Right lobe of liver (tissue), 6 donors: ENCODE results near the gene ELMO1. TPM values are rescaled to one million over a fixed set of nuclear protein-coding genes. Genes with fewer than 3 reads are reported as not detected.
A peak's percentile ranks its signal among the peaks of the same experiment; 100 is the strongest.

Experiments
- ATAC-seq, 4 donors: fragments of 200-7000 bp; cut with Tn5 transposase; one replicate each; pipeline ENCODE4 v1.9.1; 2020; ENCODE audit warnings: mild to moderate bottlenecking in 4 of 4, moderate library complexity in 4 of 4
- DNase-seq, 3 donors: peaks; one replicate each; pipeline ENCODE4 v3.0.0-alpha.2; 2020
- H3K27ac ChIP-seq, 3 donors: fragments of 200-600 bp; one replicate each; pipeline ENCODE4 v1.8.0; 2022
- H3K27me3 ChIP-seq, 2 donors: fragments of 200-600 bp; one replicate each; pipeline ENCODE4 v1.8.0; 2022
- H3K36me3 ChIP-seq, 4 donors: fragments of 200-600 bp; sonication (generic) in 1 of 4; one replicate each; pipeline versions ENCODE4 v1.5.1 to v1.8.0; 2017 to 2022; ENCODE audit warnings: control low read depth in 1 of 4
- H3K4me1 ChIP-seq, 4 donors: fragments of 200-600 bp; sonication (generic) in 1 of 4; one replicate each; pipeline versions ENCODE4 v1.5.1 to v1.8.0; 2017 to 2022; ENCODE audit warnings: control low read depth in 1 of 4
- H3K4me3 ChIP-seq, 3 donors: fragments of 200-600 bp; one replicate each; pipeline ENCODE4 v1.8.0; 2022
- H3K9me3 ChIP-seq, 4 donors: fragments of 200-600 bp; sonication (generic) in 1 of 4; one replicate each; pipeline versions ENCODE4 v1.5.1 to v1.8.0; 2017 to 2022; ENCODE audit warnings: control low read depth in 1 of 4
- CTCF ChIP-seq, 4 donors: fragments of 200-600 bp in 3 of 4; fragments of 450-650 bp in 1 of 4; IDR thresholded peaks; one replicate each; pipeline versions ENCODE4 v1.5.1 to v1.8.0; 2016 to 2022; ENCODE audit warnings: antibody characterized with exemption in 4 of 4, mild to moderate bottlenecking in 2 of 4
- POLR2A ChIP-seq: fragments of 450-650 bp; IDR thresholded peaks from one replicate; pipeline ENCODE4 v1.6.1; 2017; ENCODE audit warnings: antibody characterized with exemption, mild to moderate bottlenecking
- WGBS: methylation state at CpG from one replicate; pipeline ENCODE4 v1.1.6; 2018; ENCODE audit warnings: low coverage, low lambda C conversion rate; ENCODE audit not compliant: insufficient coverage; ENCODE audit errors: missing lambda C conversion rate; 5-methylcytosine and 5-hydroxymethylcytosine counted together
- intact Hi-C, 2 donors: fragments of 100-400 bp; cut with DNase I; formaldehyde crosslinking; loops; one replicate each; pipeline versions ENCODE4 v1.11.2 to v1.14.1; 2022
- total RNA-seq, 6 experiments: library from RNA; depleted of rRNA in 2 of 6; stranded (reverse); fragments of >200 nt in 2 of 6; fragmentation: NEBNext Ultra II Directional in 3 of 6; extraction: Animal tissue kit (Norgen Biotek cat#: 25700) in 3 of 6; gene quantifications; one replicate each; pipeline versions ENCODE4 v1.1.0 to v1.2.4, GENCODE V29; 2016 to 2023
- donor health status: DM: no; HTN: yes; CAD: no.
- donor health status: DM: no; HTN: no; CAD: no.
- donor health status: DM: no; HTN: no; CAD: no.
- donor health status: DM: no; HTN: yes; CAD: no.
- donor health status: DM: no; HTN: yes; CAD: no.

ELMO1 gene
- total RNA-seq, 6 experiments from 2014 or later, result 18.4 to 55.4 (median 25.1) TPM

DNA sequence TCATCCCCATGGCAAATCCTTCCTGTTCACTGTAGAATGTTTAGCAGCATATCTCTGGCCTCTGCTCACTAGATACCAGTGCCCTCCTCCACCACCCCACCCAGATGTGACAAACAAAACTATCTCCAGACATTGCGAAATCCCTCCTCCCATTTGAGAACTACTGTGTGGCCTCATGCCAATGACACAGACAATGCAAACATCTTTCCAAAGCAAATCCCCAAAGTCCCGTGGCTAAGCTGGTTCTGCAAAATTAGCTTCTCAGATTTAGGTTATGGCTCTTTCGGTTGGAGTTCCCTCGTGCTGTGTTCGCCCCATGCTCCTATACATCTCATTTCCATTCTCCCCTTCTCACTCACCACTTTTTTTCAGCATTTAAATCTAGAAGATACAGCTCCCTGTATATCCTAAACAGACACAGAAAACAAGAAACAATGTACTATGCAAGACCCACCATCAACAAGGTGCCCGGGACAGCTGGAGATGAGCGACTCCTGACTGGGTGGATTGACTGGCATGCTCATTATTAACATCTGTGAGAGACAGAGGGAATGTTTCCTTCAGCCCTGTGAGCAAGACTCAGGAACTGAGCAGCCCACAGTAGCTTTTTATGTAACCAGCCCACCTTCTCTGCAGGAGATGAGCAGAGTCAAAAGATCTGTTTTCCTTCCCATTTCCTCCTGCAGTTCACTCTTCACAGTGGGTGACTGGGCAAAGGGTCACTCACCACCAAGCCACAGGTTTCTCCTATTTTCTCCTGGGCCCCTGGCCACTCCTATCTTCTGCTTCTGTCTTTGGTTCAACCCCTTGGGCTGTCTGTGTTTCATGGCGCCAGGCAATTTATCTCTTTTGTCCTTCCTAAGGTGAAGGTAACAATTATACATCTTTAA, 498.7 kb downstream of the ELMO1 start:
- 44% methylated on average over 8 of the region's 8 CpGs for WGBS
- intact Hi-C loops, result no loop called here
- TF ChIP-seq CTCF (IDR thresholded peaks at IDR 0.05) (no peak), POLR2A (no peak)
- Histone ChIP-seq H3K27ac (no peak overlapping the region), H3K36me3 (no peaks in the 10 kb centered on the region), H3K27me3 (no peaks in the 10 kb centered on the region), H3K9me3 (no peaks in the 10 kb centered on the region), H3K4me3 (no peak overlapping the region), H3K4me1 (peaks cover 0 to 29% (median 9%) of the 10 kb centered on the region in 4 donors)
- ATAC-seq, result peak; percentile 75 to 87 (median 85)
- peak; percentile 47 to 76 (median 59) for DNase-seq

DNA sequence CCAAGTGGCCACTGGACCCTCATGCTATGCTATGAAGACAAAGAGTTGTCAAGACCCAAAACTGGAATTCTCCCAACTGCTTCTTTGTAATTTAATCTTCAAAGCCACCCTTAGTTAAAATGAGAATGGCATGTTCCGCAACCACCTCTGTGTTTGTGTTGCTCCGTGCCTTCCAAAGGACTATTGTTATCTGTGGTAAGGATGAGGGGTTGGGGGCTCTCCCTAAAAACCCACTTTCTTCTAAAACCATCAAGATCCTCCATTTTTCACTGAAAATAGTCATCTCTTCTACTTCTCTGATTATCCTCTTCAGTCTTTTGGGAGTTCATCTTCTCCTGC, 502.3 kb downstream of the ELMO1 start:
- TF ChIP-seq POLR2A (no peak), CTCF (IDR thresholded peaks at IDR 0.05) (no peak)
- 89% methylated on average over 2 of the region's 2 CpGs for WGBS
- H3K4me1 ChIP-seq, result peaks cover 0 to 29% (median 9%) of the 10 kb centered on the region in 4 donors
- no peaks in the 10 kb centered on the region for H3K27me3 ChIP-seq
- DNase-seq, result no peak
- no peaks in the 10 kb centered on the region for H3K36me3 ChIP-seq
- no peaks in the 10 kb centered on the region for H3K9me3 ChIP-seq
- ATAC-seq, result no peak
- intact Hi-C loops, result no loop called here
- no peak overlapping the region for H3K4me3 ChIP-seq
- peak overlapping the region in 1 of 3 donors; percentile 6 for H3K27ac ChIP-seq

- intact Hi-C loops, result no loop called here
- TF ChIP-seq POLR2A, result no peak
- no peak for TF ChIP-seq CTCF (IDR thresholded peaks at IDR 0.05)
- peaks cover 0 to under 1% (median 0%) of the 10 kb centered on the region in 4 donors for H3K9me3 ChIP-seq
- DNase-seq, result peak in 2 of 3 donors; percentile 31 to 67
- peak overlapping the region in 1 of 3 donors; percentile 6 for H3K27ac ChIP-seq
- H3K36me3 ChIP-seq, result no peaks in the 10 kb centered on the region
- H3K4me3 ChIP-seq, result no peak overlapping the region
- peak; percentile 68 to 84 (median 78) for ATAC-seq
- 47% methylated on average over 6 of the region's 7 CpGs for WGBS
- H3K27me3 ChIP-seq, result no peaks in the 10 kb centered on the region
- H3K4me1 ChIP-seq, result peaks cover 0 to 29% (median 9%) of the 10 kb centered on the region in 4 donors
Observed at GRCh38 chr7:36945612-36946400, 502.9 kb downstream of the ELMO1 start.

DNA sequence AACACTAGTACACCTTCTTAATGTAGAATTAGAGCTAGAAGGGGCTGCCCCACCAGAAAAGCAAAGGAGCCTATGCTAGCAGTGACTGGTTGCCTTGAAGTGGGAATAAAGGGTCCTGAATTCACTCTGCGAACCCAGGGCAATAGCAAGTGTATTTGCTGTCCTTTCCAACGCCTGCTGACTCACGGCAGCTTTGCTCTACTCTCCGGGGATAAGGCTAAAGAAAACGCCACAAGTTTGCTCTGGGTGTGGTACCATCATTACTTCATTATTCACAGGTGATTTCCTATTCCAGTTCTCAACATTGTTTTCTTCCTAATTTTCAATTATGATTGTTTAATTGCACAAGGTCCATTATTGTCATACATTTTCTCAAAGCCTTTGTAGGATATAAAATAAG, 503.8 kb downstream of the ELMO1 start:
- intact Hi-C loops, result no loop called here
- DNase-seq, result no peak
- ATAC-seq, result no peak
- no peak overlapping the region for H3K4me3 ChIP-seq
- no peak overlapping the region for H3K27ac ChIP-seq
- WGBS, result 97% methylated on average over 5 of the region's 5 CpGs
- no peaks in the 10 kb centered on the region for H3K27me3 ChIP-seq
- H3K9me3 ChIP-seq, result peaks cover 0 to 6% (median 0%) of the 10 kb centered on the region in 4 donors
- peaks cover 0 to 22% (median 6%) of the 10 kb centered on the region in 4 donors for H3K4me1 ChIP-seq
- TF ChIP-seq POLR2A (no peak), CTCF (IDR thresholded peaks at IDR 0.05) (no peak)
- H3K36me3 ChIP-seq, result no peaks in the 10 kb centered on the region
